ENCODE data around the gene DNAJB6. TPM values are rescaled to one million over a fixed set of nuclear protein-coding genes. Genes with fewer than 3 reads are reported as not detected.

DNAJB6 gene
- total and polyA plus RNA-seq, 2 donors (not counting 3 experiments of a cell fraction or from before 2014, with no cell fraction given): 69.6 to 135 TPM

DNA sequence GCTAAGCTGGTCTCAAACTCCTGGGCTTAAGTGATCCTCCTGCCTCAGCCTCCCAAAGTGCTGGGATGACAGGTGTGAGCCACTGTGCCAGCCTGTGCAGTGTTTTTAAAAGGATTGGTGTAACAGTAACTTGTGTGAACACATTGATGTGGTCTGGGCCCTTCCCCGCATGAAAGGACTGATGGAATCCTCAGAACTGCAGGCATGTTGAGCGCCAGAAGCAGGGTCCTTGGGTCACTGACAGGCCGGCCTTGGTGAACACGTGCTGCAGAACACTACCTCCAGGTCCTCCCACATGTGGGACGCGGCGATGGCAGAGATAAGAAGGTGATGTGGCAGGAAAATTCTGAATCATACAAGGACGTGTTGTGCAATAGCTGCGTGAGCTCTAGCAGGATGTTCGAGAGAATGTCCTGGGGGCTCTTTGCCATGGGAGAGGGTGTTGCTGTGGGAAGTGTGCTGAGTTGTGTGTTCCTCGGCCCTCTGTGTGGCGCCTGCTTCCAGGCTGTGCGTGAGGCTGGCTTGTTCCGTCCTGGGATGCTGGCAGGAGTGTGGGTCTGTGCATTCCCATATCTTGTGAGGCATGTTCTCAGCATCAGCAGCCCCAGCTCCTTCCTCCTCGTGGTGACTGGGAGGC lies 68.2 kb downstream of the DNAJB6 start:
- no peak overlapping the region for H3K4me2 ChIP-seq (ENCODE audit: insufficient read depth, low read length)
- intact Hi-C loops (cut with micrococcal nuclease): no loop called here

More for the DNA sequence above, 68.2 kb downstream of the DNAJB6 start:
- Histone ChIP-seq H3K4me3 (replicated peaks in 1 of 3; ENCODE audit: insufficient read depth in 1 of 3, low read depth in 1 of 3, low read length in 3 of 3) (no peak overlapping the region), H3K9ac (replicated peaks; ENCODE audit: extremely low read depth, insufficient read depth, low read length) (no peak overlapping the region), H3K4me1 (ENCODE audit: control insufficient read depth, extremely low read depth, insufficient read depth, low read length) (no peaks in the 10 kb centered on the region), H3K9me1 (replicated peaks; ENCODE audit: control insufficient read depth, extremely low read depth, insufficient read depth, low read length) (no peaks in the 10 kb centered on the region), H3K79me2 (ENCODE audit: control insufficient read depth, insufficient read depth, low read length) (no peaks in the 10 kb centered on the region), H3K9me3 (replicated peaks; ENCODE audit: control insufficient read depth, insufficient read depth, low read length) (no peaks in the 10 kb centered on the region), H3K36me3 (ENCODE audit: control insufficient read depth in 2 of 2, extremely low read depth in 1 of 2, insufficient read depth in 2 of 2, low read length in 2 of 2) (peaks cover 0 to 25% of the 10 kb centered on the region in 2 experiments), H3K27me3 (ENCODE audit: control insufficient read depth in 2 of 2, insufficient read depth in 2 of 2, low read length in 2 of 2) (no peaks in the 10 kb centered on the region), H4K20me1 (replicated peaks; ENCODE audit: control insufficient read depth, extremely low read depth, insufficient read depth, low read length) (no peaks in the 10 kb centered on the region), H3K27ac (ENCODE audit: insufficient read depth, low read depth, low read length) (no peak overlapping the region), H2AFZ (ENCODE audit: low read depth, low read length) (no peak overlapping the region)
- TF ChIP-seq EZH2 (IDR thresholded peaks at IDR 0.05; ENCODE audit: borderline replicate concordance, low read depth, low read length, severe bottlenecking) (no peak), POLR2A (IDR thresholded peaks at IDR 0.05; ENCODE audit: low read depth, low read length) (no peak), GATA2 (IDR thresholded peaks at IDR 0.05; ENCODE audit: insufficient read depth, insufficient read length, low read depth, low read length) (peak; percentile 45), POLR2AphosphoS5 (IDR thresholded peaks at IDR 0.05; ENCODE audit: insufficient read depth, low read depth, low read length) (peak; percentile 28), FOS (IDR thresholded peaks at IDR 0.05; ENCODE audit: borderline replicate concordance, insufficient read depth, low read length) (no peak), MYC (IDR thresholded peaks at IDR 0.05; ENCODE audit: low read depth, low read length) (no peak), JUN (IDR thresholded peaks at IDR 0.05; ENCODE audit: borderline replicate concordance, insufficient read depth, insufficient read length, low read depth) (no peak)
- TF ChIP-seq, protein P1, sequence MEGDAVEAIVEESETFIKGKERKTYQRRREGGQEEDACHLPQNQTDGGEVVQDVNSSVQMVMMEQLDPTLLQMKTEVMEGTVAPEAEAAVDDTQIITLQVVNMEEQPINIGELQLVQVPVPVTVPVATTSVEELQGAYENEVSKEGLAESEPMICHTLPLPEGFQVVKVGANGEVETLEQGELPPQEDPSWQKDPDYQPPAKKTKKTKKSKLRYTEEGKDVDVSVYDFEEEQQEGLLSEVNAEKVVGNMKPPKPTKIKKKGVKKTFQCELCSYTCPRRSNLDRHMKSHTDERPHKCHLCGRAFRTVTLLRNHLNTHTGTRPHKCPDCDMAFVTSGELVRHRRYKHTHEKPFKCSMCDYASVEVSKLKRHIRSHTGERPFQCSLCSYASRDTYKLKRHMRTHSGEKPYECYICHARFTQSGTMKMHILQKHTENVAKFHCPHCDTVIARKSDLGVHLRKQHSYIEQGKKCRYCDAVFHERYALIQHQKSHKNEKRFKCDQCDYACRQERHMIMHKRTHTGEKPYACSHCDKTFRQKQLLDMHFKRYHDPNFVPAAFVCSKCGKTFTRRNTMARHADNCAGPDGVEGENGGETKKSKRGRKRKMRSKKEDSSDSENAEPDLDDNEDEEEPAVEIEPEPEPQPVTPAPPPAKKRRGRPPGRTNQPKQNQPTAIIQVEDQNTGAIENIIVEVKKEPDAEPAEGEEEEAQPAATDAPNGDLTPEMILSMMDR (IDR thresholded peaks at IDR 0.05; ENCODE audit: extremely low read depth in 1 of 2, insufficient read depth in 1 of 2, low read depth in 1 of 2, low read length in 2 of 2): no peak
- TF ChIP-seq, protein P2, sequence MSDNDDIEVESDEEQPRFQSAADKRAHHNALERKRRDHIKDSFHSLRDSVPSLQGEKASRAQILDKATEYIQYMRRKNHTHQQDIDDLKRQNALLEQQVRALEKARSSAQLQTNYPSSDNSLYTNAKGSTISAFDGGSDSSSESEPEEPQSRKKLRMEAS (IDR thresholded peaks at IDR 0.05; ENCODE audit: insufficient read depth, insufficient read length): peak; percentile 73
- BruUV-seq (replicated peaks): no TSS peak
- FAIRE-seq: peak; percentile 42
- dilution Hi-C loops (cut with MboI; ENCODE audit: extremely low pct_ligation_motif_present, low sequenced_read_pairs): no loop called here
- peak; percentile 16 for DNase-seq (ENCODE audit: low read depth, low spot score)
- ChIA-PET CTCF (interaction anchor here (0.8 to 2.5 kb wide), 2 partner anchors 12 to 18 kb away, joined by 3 to 8 read pairs; no protein-coding TSS in a partner anchor), POLR2A (no interaction called here)
